NK-92 (cell line): ENCODE measurements around the gene EMC1.
"Not testable (repeated sequence)": the region's sequence is repeated elsewhere in the genome, so short reads cannot be mapped to it uniquely, and the experiment has no call there.

ENCODE experiments used
- DNase-seq: peaks from one replicate; lab custom pipeline; 2025; ENCODE audit not compliant: unreplicated experiment; lab: John Stamatoyannopoulos, UW

Gene EMC1

DNA sequence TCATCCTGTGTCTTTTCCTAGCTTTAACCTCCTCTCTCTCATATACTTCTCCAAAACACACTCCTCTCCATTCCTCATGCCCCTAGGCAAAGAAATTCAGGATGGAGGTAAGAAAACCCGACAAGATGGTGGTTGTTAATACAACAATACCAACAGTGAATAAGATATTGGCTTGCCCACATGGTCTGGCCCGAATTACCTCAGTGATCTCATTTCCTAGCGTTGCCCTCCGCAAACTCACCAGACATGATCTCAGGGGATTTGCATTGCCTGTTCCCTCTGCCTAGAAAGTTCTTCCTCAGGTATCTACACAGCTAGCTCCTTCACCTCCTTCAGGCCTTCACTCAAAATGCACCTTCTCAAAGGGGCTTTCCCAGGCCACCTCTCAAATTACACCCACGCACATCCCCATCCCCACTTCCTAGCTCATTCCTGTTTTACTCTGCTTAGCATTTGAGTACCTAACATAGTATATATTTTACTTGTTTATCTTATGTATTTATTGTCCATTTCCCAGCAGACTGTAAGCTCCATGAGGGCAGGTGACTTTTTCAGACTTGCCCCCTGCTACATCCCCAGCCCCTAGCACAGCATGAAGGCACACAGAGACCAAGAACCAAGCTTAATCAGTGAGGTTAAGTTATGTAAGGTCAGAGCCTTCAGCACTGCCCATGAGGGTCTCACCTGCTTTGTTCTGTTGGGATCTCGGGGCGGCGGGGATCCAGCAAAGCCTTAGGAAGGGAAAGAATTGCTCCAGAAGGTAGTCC lies 31.1 kb downstream of the EMC1 start:
- no peak for DNase-seq

DNA sequence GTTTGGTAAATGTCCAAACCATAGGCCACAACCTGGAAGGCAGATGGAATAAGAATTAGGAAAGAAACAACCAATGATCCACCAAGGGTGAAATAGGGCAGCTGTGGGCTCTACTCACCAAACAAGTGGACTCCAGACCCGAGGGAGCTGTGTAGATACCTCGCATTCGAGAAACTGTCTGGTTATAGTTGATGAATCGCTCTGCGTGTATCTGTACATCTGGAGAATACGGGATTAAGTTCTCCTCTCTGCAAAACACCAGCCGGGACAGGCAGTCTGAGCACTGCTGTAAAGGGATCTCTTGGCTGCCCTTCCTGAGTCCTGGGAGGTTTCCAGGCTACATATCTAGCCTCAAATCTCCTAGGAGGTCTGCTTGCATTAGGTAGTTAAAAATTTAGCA lies 31.9 kb downstream of the EMC1 start:
- no peak for DNase-seq

- not testable (repeated sequence) for DNase-seq
Measured at GRCh38 chr1:19216585-19216984, 34.7 kb downstream of the EMC1 start.

- no peak for DNase-seq
Measured at GRCh38 chr1:19213580-19213979, 37.7 kb downstream of the EMC1 start.

- no peak for DNase-seq
Measured at GRCh38 chr1:19212167-19212566, 39.2 kb downstream of the EMC1 start.

GRCh38 chr1:19210772-19211549 lies 40.4 kb downstream of the EMC1 start:
- DNase-seq = no peak

DNA sequence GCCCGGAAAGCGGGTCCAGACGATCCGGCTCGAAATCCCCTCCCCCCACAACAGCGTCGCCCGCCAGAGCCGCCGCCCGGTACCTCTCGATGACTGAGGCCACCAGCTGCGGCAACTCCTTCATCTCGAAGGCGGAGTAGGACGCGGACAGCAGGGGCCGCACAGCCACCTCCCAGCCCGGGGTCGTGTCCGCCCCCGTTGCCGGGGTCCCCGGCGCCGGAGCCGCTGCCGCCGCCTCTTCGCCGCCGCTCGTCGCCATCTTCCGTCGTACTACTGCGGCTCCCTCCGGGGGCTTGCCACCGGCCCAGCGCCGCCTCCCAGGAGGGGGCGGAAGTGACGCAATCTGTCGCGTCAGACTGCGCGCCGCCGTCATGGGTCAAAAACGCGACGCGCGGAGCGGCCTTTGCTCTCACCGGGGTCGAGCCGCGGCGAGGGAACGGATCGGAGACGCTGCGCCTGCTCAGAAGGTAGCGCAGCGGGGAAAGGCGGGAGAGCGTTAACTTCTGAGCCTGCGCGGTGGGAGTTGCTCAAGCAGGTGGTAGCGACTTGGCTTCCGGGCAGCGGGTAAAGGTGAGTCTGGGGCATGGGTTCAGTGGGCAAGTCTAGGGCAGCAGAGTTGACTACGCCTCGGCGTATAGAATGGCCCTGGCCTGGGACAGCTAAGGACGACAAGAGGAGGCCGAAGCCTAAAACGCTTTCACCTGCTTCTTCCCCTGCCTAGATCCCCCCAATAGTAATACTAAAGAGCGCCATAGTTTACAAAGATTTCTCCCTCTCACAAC lies 41.1 kb downstream of the EMC1 start, which contains the start of gene UBR4:
Gene UBR4 (minus strand): TSS at position 277 of the 782 bp plus-strand sequence. CDS start 18 bp downstream, at position 259.
- peak; percentile 89 for DNase-seq

GRCh38 chr1:19209439-19209989 lies 41.8 kb downstream of the EMC1 start:
- no peak for DNase-seq

- no peak for DNase-seq
Measured at GRCh38 chr1:19208710-19209438, 42.5 kb downstream of the EMC1 start.

DNA sequence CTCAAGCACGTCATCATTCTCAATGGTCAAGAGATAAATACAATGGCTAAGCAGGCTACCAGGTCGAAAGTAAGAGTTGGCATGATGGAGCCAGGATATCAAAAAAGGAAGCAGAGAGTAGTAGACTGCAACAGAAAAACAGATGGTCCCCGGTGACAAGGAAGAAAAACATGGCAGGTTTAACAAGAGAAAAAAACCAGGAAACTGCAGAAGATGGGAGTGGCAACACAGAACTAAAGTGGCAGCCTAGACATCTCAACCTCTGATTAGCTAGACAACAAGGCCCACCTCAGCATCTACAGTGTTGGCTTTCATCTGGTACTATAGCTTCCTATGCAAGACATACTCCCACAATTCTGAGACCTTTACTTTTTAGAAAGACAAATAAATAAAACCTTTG lies 44.4 kb downstream of the EMC1 start:
- DNase-seq = no peak

DNA sequence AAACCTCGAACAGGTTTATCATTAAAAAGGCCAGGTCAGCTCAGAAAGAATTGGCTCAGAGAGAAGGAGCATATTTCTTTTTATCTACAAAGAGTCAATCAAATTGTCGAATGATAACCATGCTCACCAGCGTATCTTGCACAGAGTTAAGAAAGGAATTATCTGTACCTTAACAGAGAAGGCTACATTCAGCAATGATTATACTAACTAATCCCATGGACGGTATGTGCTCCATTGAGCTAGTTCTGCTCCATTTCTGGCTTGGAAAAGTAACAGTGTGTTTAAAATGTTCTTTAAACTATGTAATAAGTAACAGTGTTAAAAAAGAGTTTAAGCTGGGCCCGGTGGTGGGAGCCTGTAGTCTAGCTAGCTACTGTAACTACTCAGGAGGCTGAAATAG lies 45.5 kb downstream of the EMC1 start:
- DNase-seq = no peak

DNA sequence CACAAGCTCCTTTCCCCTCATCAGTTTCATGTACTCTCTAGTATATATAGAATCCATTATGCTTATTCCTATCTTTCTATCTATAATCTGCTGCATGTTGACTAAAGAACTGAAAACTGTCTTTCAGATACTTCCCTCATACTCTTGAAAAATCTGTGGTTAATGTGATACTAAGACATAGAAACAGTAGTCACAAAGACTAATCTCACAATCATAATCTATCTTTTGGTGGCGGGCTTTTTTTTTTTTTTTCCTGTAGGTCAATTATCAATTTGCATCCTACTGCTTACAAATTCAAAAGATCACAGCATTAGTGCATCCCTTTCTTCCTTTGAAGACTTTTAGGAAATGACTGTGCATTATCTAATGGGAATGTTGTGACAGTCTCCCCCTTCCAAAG lies 45.9 kb downstream of the EMC1 start:
- no peak for DNase-seq

DNA sequence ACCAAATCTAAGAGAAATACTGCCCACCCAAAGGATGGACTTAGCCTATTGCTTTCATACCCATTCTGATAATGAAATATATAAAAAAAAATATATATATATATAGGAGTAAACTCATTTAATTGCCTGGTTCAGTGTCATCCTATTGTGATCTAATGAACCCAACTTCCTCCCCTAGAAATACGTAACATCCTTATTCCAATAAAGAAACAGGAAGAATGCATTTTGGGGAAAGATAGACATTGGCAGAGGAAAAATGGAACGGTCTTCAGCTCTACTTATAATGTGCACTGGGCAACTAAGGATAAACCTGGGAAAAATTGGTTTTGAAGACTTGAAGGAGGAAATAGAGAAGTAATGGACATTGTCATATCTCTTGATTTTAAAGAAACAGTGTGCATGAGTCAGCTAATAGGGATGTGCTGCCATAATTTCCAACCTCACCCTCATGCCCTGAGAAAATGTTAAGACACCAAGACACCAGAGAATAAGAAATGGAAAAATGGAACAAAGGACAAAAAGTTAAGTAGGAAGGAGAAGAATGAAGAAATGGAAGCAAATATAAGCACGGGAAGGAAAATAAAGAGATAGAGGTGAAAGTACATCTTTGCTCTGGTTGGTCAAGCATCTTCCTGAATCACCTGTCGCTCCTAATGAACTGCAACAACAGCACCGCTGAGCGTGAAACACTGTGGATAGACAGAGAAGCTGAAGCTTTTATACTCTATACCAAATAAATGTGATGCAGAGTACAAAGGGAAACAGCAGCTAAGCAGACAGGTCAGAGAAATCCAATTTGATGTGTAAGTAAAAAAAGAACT lies 46.7 kb downstream of the EMC1 start:
- DNase-seq = no peak

GRCh38 chr1:19203440-19203839 lies 47.9 kb downstream of the EMC1 start:
- DNase-seq = no peak

- DNase-seq = no peak
Measured at GRCh38 chr1:19202396-19202795, 48.9 kb downstream of the EMC1 start.

- DNase-seq = no peak
Measured at GRCh38 chr1:19199969-19200604, 51.2 kb downstream of the EMC1 start.

DNA sequence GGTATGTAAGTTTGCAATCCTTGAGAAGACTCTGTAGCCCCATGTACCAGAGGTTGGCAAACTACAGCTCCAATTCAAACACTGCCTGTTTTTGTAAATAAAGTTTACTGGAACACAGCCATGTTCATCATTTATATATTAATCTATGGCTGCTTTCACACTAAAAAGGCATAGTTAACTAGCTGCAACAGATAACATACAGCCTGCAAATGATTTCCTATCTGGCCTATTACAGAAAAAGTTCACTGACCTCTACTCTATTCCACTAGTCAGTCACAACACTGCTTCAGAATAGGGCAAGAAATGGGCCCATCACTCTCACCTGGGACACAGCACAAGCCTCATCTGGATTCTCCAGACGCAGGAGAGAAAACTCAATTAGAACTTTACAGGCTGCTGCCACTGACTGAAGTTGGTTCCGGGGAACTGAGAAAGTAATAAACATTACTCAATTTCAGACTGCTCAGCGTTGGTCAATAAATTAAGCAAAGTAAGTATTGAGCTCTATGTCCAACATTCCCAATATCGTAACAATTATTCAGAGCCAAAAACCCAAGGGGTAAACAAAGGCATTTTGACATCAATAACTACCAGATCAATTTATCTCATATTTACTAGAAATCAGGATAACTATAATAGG lies 51.9 kb downstream of the EMC1 start:
- DNase-seq = no peak

DNA sequence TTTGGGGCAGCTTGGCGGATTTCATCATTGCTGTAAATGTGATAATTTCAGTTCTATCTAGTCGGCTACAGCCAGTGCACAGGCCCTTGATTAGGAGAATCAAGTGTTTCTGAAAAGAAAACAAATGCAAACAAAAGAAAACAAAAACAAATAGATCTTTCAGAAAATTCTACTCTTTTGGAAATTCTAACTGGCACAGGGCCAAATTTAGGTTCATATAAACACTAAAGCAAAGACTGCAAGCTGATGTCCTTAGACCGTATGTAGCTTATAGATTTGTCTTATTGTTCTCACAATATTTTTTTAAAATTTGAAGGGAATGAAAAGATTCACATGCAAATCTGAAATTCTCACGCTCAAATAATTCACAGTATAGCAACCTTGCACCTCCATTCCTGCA lies 52.5 kb downstream of the EMC1 start:
- no peak for DNase-seq

DNA sequence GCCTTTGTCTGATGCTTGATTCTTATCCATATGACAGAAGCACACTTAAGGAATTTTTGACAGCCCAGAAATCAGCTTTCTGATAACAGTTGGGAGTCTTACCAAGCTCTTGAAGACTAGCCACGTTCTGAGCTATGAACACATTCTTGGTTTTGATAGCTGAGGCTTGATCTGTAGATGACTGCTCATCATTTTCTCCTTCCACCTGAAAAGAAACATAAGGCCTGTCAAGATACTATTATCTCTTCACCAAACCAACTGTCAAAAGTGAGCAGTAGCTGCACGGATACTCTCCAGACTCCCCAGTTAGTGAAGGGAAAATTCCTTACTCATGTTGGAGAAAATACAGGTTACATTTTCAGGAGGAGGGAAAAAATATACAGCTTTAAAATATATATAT lies 53.5 kb downstream of the EMC1 start:
- no peak for DNase-seq
